Activated CD4-positive, alpha-beta T cell treated with anti-CD3 and anti-CD28 coated beads, Interleukin-2, amount 50 U/mL, for 16 hours (primary cell): ENCODE data around the gene C16orf54.
"Not testable (repeated sequence)": the region's sequence is repeated elsewhere in the genome, so short reads cannot be mapped to it uniquely, and the experiment has no call there.

Source experiments
- DNase-seq: peaks from one replicate; pipeline ENCODE4 v3.0.0-alpha.2; 2020

Gene C16orf54, protein sequence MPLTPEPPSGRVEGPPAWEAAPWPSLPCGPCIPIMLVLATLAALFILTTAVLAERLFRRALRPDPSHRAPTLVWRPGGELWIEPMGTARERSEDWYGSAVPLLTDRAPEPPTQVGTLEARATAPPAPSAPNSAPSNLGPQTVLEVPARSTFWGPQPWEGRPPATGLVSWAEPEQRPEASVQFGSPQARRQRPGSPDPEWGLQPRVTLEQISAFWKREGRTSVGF

DNA sequence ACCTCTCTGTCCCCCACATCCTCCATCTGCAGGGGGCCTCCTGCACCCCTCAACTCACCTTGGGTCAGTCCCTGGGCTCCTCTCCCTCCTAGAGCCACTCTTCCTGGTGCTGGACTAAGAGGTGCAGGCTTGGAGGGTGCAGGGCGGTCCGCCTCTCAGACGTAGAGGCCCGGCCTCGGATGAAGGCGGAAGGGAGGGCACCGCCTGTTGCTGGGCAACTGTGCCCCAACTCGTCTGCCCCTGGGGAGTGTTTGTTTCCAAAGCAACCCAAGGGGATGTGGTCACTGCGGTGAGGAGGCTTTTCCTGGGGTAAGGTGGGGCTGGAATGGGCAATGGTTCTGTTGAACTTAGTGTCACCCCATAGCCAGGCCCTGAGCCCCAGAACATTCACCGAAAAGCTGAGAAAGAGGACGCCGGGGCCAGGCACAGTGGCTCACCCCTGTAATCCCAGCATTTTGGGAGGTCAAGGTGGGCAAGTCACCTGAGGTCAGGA is at the start of gene C16orf54:
Gene C16orf54 (minus strand): TSS at position 138 of the 493 bp plus-strand sequence. CDS start 1,039 bp downstream, outside the sequence.
- peak; percentile 94 for DNase-seq

DNA sequence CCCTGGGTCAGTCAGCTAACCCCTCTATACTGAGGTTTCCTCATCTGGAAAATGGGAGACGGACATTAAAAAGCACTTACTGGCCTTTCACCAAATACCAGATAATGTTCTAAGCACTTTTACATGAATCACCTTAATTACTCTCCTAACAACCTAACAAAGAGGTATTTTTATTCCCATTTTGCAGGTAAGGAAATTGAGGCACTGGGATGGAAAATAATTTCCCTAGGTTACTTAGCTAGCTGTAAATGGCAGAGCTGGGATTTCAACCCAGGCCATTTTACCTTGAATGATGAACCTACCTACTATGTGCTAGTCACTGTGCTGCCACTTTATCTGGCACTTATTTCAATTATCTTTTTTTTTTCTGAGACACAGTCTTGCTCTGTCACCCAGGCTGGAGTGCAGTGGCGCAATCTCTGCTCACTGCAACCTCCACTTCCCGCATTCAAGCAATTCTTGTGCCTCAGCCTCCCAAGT is 48.5 kb upstream of the C16orf54 start:
- DNase-seq = no peak

DNA sequence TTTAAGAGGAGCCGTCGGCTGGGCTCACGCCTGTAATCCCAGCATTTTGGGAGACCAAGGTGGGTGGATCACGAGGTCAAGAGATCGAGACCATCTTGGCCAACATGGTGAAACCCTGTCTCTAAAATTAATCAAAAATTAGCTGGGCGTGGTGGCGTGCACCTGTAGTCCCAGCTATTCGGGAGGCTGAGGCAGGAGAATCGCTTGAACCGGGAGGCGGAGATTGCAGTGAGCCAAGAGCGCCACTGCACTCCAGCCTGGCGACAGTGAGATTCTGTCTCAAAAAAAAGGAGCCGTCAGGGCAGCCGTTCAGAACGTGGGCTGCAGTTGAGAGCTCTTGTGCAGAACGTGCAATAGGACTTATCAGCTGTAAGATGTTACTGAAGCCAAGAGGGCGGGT is 47.4 kb upstream of the C16orf54 start:
- DNase-seq = not testable (repeated sequence)

DNA sequence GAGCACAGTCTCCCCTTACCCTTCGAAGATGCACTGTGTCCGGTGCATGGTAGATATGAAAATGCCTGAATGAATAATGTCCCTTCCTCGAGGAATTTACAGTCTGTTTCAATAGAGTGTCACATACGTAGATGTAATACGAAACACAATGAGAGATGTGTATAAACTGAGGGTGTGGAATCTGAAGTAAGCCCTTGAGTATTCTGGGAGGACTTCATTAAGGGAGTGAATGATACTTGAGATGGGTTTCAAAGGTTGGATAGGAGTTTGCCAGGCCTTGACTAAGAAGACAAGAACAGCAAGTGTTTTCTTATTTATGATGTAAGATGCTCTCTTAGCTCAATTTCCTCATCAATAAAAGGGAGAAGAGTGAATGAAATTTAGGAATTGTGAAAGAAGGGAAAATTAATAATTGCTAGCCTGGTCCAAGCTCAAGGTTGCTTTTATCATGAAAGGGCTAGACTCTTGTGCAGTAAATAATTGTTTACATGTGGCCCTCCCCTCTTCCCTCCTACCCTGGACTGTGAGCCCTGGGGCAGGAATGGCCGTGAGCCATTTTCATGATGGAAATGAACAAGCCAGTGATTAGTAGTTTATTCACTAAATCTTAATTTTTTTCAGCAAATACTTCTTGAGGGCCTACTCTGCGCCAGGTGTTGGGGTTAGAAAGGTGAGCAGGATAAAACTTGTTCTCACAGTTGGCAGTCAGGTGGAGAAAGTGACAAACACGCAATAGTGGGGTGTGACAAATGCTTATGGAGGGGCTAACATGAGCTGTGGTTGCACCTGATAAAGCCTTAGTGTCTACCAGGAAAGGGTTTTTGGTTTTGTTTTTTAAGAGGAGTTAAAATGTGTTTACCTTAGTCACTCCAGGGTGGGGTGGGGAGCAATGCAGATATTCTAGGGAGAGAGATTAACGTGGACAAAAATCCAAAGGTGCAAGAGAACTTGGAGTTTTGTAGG is 46.3 kb upstream of the C16orf54 start:
- no peak for DNase-seq

DNA sequence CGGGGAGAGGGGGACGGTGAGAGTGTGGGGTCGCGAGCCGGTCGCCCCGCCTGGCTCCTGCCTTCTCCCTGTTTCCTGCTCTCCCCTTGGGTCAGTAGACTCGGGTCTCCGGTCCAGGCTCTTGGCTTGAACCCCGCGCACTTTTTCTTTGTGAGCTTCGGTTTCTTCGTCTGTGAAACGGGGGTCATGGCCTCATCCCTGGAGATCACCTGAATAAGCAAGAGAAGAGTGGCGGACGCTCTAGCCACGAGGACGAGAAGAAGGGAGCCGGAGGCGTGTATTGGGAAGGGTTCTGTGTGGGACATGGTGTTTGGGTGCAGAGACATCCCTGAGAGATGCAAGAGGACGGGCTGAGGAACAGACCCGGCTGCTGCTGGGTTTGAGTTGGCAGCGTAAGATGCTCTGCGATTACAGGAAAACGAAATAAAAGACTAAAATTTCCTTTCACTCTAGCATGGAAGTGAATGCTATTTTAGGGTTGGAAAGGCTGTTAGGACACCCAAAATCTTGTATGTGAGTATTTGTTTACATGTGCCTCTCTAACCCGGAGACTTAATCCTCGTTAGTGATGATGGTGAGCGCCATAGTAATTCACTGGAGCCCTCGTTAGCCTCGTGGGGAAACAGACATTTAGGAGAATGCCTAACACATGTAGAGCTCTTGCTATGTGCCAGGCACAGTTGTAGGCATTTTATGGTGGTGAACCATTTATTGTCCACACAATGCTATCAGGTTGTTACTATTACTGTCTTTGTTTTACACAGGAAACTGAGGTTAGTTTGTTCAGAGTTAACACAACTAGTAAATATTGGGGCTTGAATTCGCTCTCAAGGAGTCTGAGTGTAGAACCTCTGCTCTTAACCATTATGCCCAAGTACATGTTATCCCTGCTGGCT is 45.4 kb upstream of the C16orf54 start:
- DNase-seq = no peak

- peak; percentile 100 for DNase-seq
These were observed 44.6 kb upstream of the C16orf54 start, which contains the start of gene KIF22 for GRCh38 chr16:29790183-29790948. TSS of gene KIF22 (plus strand) at chr16:29790751. CDS start at chr16:29790760, 9 bp downstream.

DNA sequence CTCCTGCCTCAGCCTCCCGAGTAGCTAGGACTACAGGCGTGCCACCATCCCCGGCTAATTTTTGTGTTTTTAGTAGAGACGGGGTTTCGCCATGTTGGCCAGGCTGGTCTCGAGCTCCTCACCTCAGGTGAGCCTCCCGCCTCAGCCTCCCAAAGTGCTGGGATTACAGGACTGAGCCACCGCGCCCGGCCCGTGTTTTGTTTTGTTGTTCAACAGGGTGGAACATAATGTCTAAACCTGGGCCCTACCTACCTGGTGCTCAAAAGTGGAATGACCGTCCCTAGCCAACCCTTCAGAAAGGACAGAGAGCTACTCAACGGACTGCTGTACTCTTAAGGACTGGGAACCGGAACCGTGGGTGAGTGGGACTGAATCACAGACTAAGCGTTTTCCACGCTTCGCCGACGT is 44.0 kb upstream of the C16orf54 start:
- no peak for DNase-seq

- not testable (repeated sequence) for DNase-seq
These were observed 41.4 kb upstream of the C16orf54 start for GRCh38 chr16:29787155-29787554.

- peak; percentile 76 for DNase-seq
These were observed 39.2 kb upstream of the C16orf54 start for GRCh38 chr16:29784901-29785500.

DNA sequence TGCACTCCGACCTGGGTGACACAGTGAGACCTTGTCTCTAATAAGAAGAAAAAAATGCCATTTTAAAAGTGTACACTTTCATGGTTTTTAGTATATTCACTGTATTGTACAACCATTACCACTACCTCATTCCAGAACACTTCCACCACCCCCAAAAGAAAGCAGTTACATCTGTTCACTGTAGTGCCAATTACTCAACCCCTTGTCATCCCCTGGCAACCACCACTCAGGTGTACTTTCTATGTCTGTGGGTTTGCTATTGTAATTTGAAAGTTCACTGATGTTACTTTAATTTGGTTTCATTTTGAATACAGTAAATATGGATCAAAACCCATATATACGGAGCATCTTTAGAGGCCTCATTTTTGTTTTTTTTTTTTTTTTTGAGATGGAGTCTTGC is 38.4 kb upstream of the C16orf54 start:
- DNase-seq = peak; percentile 51

- DNase-seq = not testable (repeated sequence)
These were observed 37.5 kb upstream of the C16orf54 start for GRCh38 chr16:29783094-29783953.

DNA sequence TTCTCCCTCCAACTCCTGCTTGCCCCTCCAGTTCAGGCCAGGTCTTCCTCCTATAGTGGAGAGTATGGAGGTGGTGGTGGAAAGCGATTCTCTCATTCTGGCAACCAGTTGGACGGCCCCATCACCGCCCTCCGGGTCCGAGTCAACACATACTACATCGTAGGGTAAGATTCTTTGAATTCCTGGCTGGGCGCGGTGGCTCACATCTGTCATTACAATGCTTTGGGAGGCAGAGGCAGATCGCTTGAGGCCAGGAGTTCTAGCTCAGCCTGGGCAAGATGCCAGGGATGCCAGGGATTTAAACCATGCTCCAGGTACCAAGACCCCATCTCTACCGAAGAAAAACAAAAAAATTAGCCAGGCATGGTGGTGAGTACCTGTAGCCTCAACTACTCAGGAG is 33.7 kb upstream of the C16orf54 start:
- no peak for DNase-seq

GRCh38 chr16:29777576-29778350 is 32.0 kb upstream of the C16orf54 start, which contains the start of gene ZG16:
TSS of gene ZG16 (plus strand) at chr16:29778256. CDS start at chr16:29779267, 1,011 bp downstream.
- no peak for DNase-seq

- DNase-seq = no peak
These were observed 30.1 kb upstream of the C16orf54 start for GRCh38 chr16:29775742-29776408.

- DNase-seq = no peak
These were observed 28.9 kb upstream of the C16orf54 start for GRCh38 chr16:29774730-29775129.

DNA sequence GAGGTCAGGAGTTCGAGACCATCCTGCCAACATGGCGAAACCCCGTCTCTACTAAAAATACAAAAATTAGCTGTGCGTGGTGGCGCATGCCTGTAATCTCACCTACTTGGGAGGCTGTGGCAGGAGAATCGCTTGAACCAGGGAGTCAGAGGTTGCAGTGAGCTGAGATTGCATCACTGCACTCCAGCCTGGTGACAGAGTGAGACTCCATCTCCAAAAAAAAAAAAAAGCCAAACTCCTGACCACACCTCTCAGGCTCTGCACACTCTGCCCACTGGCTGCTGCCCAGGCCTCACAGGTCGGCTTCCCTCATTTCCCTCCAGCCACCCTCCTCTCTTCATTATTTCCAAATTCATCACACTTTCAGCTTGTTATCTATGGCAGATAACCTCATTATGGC is 26.5 kb upstream of the C16orf54 start:
- not testable (repeated sequence) for DNase-seq

DNA sequence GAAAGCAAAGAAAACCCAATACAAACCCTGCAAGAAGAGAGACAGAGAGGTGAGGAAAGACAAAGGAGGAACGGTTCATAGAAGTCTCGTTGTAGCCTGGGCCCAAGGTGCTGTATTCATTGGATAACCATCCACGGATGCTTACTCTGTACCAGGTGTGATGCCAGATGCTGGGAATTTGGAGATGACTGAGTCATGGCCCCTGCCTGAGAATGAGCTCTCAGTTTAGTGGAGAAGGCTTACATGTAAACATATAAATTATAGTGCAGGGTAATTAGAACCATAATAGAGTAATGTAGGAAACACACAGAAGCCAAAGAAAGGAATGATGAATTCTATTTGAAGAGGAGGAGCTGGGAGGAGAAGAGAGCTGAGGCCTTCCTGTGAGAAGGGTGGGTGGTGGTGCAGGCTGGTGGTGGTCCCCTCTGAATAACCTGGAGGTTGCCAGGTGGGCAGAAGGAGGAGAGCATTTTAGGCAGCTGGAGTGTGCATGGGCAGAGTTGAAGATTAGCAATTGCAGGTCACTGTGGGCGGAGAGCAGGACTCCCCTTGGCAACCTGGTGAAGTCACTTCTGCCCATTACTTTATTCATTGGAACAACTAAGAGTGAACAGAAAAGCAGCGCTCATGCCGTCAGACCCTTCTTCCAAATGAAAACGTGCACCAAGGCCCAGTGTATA is 24.6 kb upstream of the C16orf54 start:
- no peak for DNase-seq

DNA sequence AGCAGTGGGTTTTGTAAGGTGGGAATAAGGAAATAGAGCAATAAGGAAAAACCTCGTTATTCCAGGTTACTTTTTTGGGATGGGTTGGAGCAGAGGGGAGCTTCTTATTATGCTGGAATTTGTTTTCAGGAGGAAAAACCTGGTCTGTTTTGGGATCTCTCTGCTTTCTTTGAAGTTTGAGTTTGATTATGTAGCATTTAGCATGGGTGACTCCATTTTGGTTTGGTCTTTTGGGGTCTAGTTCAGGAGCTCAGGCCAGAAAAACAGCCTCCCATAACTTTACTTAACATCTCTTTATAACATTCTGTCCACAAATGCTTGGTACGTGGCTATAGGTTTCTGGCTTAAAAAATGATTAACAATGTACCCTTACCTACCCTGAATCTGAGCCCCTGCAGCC is 23.7 kb upstream of the C16orf54 start:
- DNase-seq = no peak
